Sigmoid colon (tissue), 7 donors: ENCODE results near the gene TMEM184B. TPM values are rescaled to one million over a fixed set of nuclear protein-coding genes. Genes with fewer than 3 reads are reported as not detected.
A peak's percentile ranks its signal among the peaks of the same experiment; 100 is the strongest.

Experiments
- DNase-seq: peaks from one replicate; pipeline ENCODE4 v3.0.0-alpha.2; 2019
- H3K27ac ChIP-seq, 4 donors: fragments of 200-600 bp; sonication (generic); one replicate each; pipeline ENCODE4 v1.5.1; 2016 to 2019; ENCODE audit warnings: mild to moderate bottlenecking in 1 of 4
- H3K27me3 ChIP-seq, 3 donors: fragments of 200-600 bp; sonication (generic); one replicate each; pipeline ENCODE4 v1.5.1; 2019; ENCODE audit warnings: mild to moderate bottlenecking in 1 of 3
- H3K36me3 ChIP-seq, 4 donors: fragments of 200-600 bp; sonication (generic); one replicate each; pipeline ENCODE4 v1.5.1; 2016 to 2019
- H3K4me1 ChIP-seq, 4 donors: fragments of 200-600 bp; sonication (generic); one replicate each; pipeline ENCODE4 v1.5.1; 2017 to 2019
- H3K4me3 ChIP-seq, 4 donors: fragments of 200-600 bp; sonication (generic); one replicate each; pipeline ENCODE4 v1.5.1; 2017 to 2019; ENCODE audit warnings: mild to moderate bottlenecking in 2 of 4, moderate library complexity in 1 of 4
- H3K9me3 ChIP-seq, 4 donors: fragments of 200-600 bp in 3 of 4; sonication (generic) in 3 of 4; one replicate each; pipeline versions ENCODE4 v1.5.1 to v1.6.1; 2013 to 2019
- EP300 ChIP-seq, 4 donors: sonication (generic); formaldehyde crosslinking; IDR thresholded peaks; one replicate each; pipeline ENCODE4 v1.6.1; 2017; ENCODE audit warnings: antibody characterized with exemption in 4 of 4
- POLR2A ChIP-seq, 2 donors: fragments of 450-650 bp; IDR thresholded peaks; one replicate each; pipeline ENCODE4 v1.6.1; 2016; ENCODE audit warnings: antibody characterized with exemption in 2 of 2, mild to moderate bottlenecking in 2 of 2, moderate library complexity in 2 of 2
- POLR2AphosphoS5 ChIP-seq, 4 donors: sonication (generic); formaldehyde crosslinking; IDR thresholded peaks; one replicate each; pipeline ENCODE4 v1.6.1; 2017; ENCODE audit warnings: antibody characterized with exemption in 4 of 4
- WGBS, 2 donors: extraction: QIAGEN DNeasy Blood & Tissue Kit; methylation state at CpG; one replicate each; pipeline ENCODE4 v1.1.7; 2013; 5-methylcytosine and 5-hydroxymethylcytosine counted together
- intact Hi-C: fragments of 100-400 bp; cut with DNase I; formaldehyde crosslinking; loops from one replicate; pipeline ENCODE4 v1.15.1; 2023
- polyA plus RNA-seq, 3 donors: library from polyadenylated mRNA; stranded (reverse); fragments of 200-250 nt; gene quantifications; one replicate each; pipeline ENCODE4 v1.2.3, GENCODE V29; 2013
- total RNA-seq, 4 donors: library from RNA; depleted of rRNA; stranded (reverse); fragments of >200 nt; gene quantifications; one replicate each; pipeline ENCODE4 v1.1.0, GENCODE V29; 2016
- TF ChIP-seq, protein P1 (sequence below), 4 experiments: fragments of 450-650 bp in 3 of 4; fragments of 200-600 bp in 1 of 4; IDR thresholded peaks; one replicate each; pipeline ENCODE4 v1.5.1; 2016 to 2019; ENCODE audit warnings: antibody characterized with exemption in 4 of 4, mild to moderate bottlenecking in 3 of 4, moderate library complexity in 2 of 4
- donor health status: healthy with polysubstance abuse.
- donor health status: Bipolar disorder and iron deficiency.
- donor health status: healthy.

TMEM184B gene
- total and polyA plus RNA-seq, 7 donors, result 7.2 to 96.4 (median 42.6) TPM

DNA sequence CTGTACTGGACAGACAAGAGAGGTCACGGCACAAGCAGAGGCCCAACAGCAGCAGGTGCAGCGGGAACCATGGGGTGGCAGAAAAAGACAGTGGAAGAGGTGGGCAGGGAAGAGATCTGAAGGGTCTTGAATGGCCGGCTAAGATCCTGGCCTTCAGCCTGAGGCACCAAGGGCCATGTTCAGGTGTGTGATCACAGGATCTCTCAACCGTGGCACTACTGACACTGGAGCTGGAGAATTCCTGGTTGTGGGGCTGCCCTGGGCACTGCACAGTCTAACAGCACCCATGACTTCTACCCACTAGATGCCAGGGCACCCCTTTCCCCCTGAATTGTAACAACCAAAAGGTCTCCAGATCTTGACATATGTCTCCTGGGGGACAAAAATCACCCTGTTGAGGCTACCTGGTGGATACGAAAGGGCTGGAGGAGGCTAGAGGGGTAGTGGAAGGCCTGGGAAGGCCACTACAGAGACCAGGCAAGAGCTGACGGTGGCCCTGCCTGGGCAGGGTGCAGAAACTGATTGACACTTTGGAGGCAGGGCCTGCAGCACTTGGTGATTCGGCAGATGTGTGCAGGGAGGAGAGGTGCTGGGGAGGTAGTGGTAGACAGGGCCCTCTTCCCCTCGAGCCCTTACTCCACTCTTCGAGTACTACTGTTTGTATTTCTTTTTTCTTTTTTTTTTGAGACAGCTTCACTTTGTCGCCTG lies 36.1 kb upstream of the TMEM184B start:
- peak overlapping the region; percentile 96 to 99 (median 98) for H3K27ac ChIP-seq
- H3K4me1 ChIP-seq, result peaks cover 0 to 96% (median 89%) of the 10 kb centered on the region in 4 donors
- peaks cover 0 to 11% (median 6%) of the 10 kb centered on the region in 4 donors for H3K36me3 ChIP-seq
- no peak for TF ChIP-seq POLR2AphosphoS5 (IDR thresholded peaks at IDR 0.05)
- no peak for TF ChIP-seq EP300 (IDR thresholded peaks at IDR 0.05)
- TF ChIP-seq POLR2A (IDR thresholded peaks at IDR 0.05), result no peak
- TF ChIP-seq, protein P1, sequence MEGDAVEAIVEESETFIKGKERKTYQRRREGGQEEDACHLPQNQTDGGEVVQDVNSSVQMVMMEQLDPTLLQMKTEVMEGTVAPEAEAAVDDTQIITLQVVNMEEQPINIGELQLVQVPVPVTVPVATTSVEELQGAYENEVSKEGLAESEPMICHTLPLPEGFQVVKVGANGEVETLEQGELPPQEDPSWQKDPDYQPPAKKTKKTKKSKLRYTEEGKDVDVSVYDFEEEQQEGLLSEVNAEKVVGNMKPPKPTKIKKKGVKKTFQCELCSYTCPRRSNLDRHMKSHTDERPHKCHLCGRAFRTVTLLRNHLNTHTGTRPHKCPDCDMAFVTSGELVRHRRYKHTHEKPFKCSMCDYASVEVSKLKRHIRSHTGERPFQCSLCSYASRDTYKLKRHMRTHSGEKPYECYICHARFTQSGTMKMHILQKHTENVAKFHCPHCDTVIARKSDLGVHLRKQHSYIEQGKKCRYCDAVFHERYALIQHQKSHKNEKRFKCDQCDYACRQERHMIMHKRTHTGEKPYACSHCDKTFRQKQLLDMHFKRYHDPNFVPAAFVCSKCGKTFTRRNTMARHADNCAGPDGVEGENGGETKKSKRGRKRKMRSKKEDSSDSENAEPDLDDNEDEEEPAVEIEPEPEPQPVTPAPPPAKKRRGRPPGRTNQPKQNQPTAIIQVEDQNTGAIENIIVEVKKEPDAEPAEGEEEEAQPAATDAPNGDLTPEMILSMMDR (IDR thresholded peaks at IDR 0.05), result no peak
- no peak for DNase-seq
- H3K9me3 ChIP-seq, result no peaks in the 10 kb centered on the region
- WGBS, 2 donors, result 81 to 85% methylated on average over 10 of the region's 10 CpGs
- H3K4me3 ChIP-seq, result no peak overlapping the region
- H3K27me3 ChIP-seq, result no peaks in the 10 kb centered on the region
- intact Hi-C loops, result no loop called here

GRCh38 chr22:38305471-38306448 lies 33.0 kb upstream of the TMEM184B start:
- H3K9me3 ChIP-seq, result no peaks in the 10 kb centered on the region
- H3K27me3 ChIP-seq, result no peaks in the 10 kb centered on the region
- DNase-seq, result no peak
- no peak overlapping the region for H3K4me3 ChIP-seq
- H3K36me3 ChIP-seq, result peaks cover 23 to 38% (median 28%) of the 10 kb centered on the region in 4 donors
- intact Hi-C loops, result no loop called here
- TF ChIP-seq POLR2AphosphoS5 (IDR thresholded peaks at IDR 0.05), result no peak
- TF ChIP-seq, protein P1 (IDR thresholded peaks at IDR 0.05), result no peak
- no peak for TF ChIP-seq EP300 (IDR thresholded peaks at IDR 0.05)
- no peak for TF ChIP-seq POLR2A (IDR thresholded peaks at IDR 0.05)
- peak overlapping the region; percentile 69 to 98 (median 74) for H3K27ac ChIP-seq
- peaks cover 0 to 74% (median 64%) of the 10 kb centered on the region in 4 donors for H3K4me1 ChIP-seq
- 7 to 27% methylated on average over 16 of the region's 16 CpGs for WGBS, 2 donors

GRCh38 chr22:38304526-38304925 lies 31.7 kb upstream of the TMEM184B start:
- DNase-seq, result no peak
- intact Hi-C loops, result no loop called here
- H3K36me3 ChIP-seq, result peaks cover 36 to 50% (median 40%) of the 10 kb centered on the region in 4 donors
- peak overlapping the region; percentile 27 to 98 (median 74) for H3K27ac ChIP-seq
- no peaks in the 10 kb centered on the region for H3K9me3 ChIP-seq
- no peak overlapping the region for H3K4me3 ChIP-seq
- no peaks in the 10 kb centered on the region for H3K27me3 ChIP-seq
- TF ChIP-seq, protein P1 (IDR thresholded peaks at IDR 0.05), result no peak
- TF ChIP-seq POLR2AphosphoS5 (IDR thresholded peaks at IDR 0.05) (no peak), EP300 (IDR thresholded peaks at IDR 0.05) (no peak), POLR2A (IDR thresholded peaks at IDR 0.05) (no peak)
- 89 to 90% methylated on average over 13 of the region's 13 CpGs for WGBS, 2 donors
- H3K4me1 ChIP-seq, result peaks cover 0 to 61% (median 52%) of the 10 kb centered on the region in 4 donors

DNA sequence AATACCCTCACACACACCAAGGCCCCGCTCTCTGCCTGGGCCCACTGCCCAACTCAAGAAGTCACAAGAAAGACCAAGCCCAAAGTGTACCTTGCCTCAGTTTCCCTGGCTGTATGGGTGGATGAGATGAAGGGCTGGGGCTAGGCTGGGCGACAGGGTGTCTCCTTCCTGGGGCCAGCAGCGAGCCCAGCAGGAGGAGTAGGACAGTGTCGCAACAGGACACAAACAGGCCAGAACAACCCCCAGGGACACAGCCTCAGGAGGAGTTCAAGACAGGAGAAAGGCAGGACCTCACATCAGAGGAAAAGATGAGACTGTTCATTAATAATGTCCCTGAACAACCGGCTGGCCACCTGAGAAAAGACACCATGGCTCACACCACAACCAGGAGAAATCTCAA lies 31.2 kb upstream of the TMEM184B start:
- Histone ChIP-seq H3K36me3 (peaks cover 41 to 56% (median 45%) of the 10 kb centered on the region in 4 donors), H3K27ac (peak overlapping the region; percentile 27 to 98 (median 74)), H3K4me1 (peaks cover 0 to 56% (median 47%) of the 10 kb centered on the region in 4 donors), H3K4me3 (no peak overlapping the region), H3K27me3 (no peaks in the 10 kb centered on the region), H3K9me3 (no peaks in the 10 kb centered on the region)
- DNase-seq, result no peak
- TF ChIP-seq POLR2A (IDR thresholded peaks at IDR 0.05) (no peak), POLR2AphosphoS5 (IDR thresholded peaks at IDR 0.05) (no peak)
- intact Hi-C loops, result no loop called here
- WGBS, 2 donors, result 90 to 93% methylated on average over 5 of the region's 5 CpGs

DNA sequence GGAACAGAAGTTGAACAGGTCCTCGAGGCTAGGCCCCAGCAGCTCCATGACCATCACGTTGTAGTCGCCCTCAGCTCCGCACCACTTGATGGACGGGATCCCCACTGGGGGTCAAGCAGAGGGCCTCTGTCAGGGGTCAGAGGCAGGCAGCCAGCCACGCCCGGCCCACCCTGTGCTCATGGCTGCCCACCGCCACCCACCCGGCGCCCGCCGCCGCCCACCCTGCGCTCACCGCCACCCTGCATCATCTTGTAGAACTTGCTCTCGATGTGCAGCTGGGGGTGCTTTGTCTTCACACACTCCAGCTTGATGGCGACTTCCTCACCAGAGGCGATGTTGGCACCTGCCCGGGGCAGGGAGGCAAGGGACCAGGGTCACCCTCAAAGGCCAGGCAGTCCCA lies 30.1 kb upstream of the TMEM184B start:
- DNase-seq, result no peak
- no peaks in the 10 kb centered on the region for H3K9me3 ChIP-seq
- peak overlapping the region in 1 of 4 donors; percentile 14 for H3K27ac ChIP-seq
- H3K4me1 ChIP-seq, result peaks cover 0 to 45% (median 37%) of the 10 kb centered on the region in 4 donors
- no peak overlapping the region for H3K4me3 ChIP-seq
- 95% methylated on average over 19 of the region's 19 CpGs for WGBS, 2 donors
- no peak for TF ChIP-seq POLR2AphosphoS5 (IDR thresholded peaks at IDR 0.05)
- TF ChIP-seq POLR2A (IDR thresholded peaks at IDR 0.05), result no peak
- TF ChIP-seq EP300 (IDR thresholded peaks at IDR 0.05), result no peak
- TF ChIP-seq, protein P1 (IDR thresholded peaks at IDR 0.05), result no peak
- peaks cover 52 to 61% (median 56%) of the 10 kb centered on the region in 4 donors for H3K36me3 ChIP-seq
- no peaks in the 10 kb centered on the region for H3K27me3 ChIP-seq
- intact Hi-C loops, result no loop called here
